Smooth muscle cell (in vitro differentiated cells): ENCODE data around the gene SYCN. TPM values are rescaled to one million over a fixed set of nuclear protein-coding genes. Genes with fewer than 3 reads are reported as not detected.

Source experiments
- DNase-seq: peaks from one replicate; lab custom pipeline; 2025; ENCODE audit not compliant: unreplicated experiment; lab: John Stamatoyannopoulos, UW
- H2AFZ ChIP-seq: fragments of 200-600 bp; sonication (generic); 2 replicates; pipeline ENCODE4 v1.6.0; 2016; ENCODE audit warnings: antibody characterized with exemption, low read depth, mild to moderate bottlenecking
- H3F3A ChIP-seq: fragments of 200-600 bp; sonication (generic); 2 replicates; pipeline ENCODE4 v1.6.0; 2017; ENCODE audit warnings: antibody characterized with exemption, low read depth
- H3K27ac ChIP-seq: fragments of 200-600 bp; sonication (generic); 2 replicates; pipeline ENCODE4 v1.5.1; 2016; ENCODE audit warnings: low read depth, mild to moderate bottlenecking
- H3K27me3 ChIP-seq: fragments of 200-600 bp; sonication (generic); 2 replicates; pipeline ENCODE4 v1.6.1; 2016; ENCODE audit warnings: low read depth, mild to moderate bottlenecking
- H3K36me3 ChIP-seq: fragments of 200-600 bp; sonication (generic); 2 replicates; pipeline ENCODE4 v1.5.1; 2016; ENCODE audit warnings: low read depth
- H3K4me1 ChIP-seq: fragments of 200-600 bp; sonication (generic); 2 replicates; pipeline ENCODE4 v1.5.1; 2016; ENCODE audit warnings: low read depth
- H3K4me2 ChIP-seq: fragments of 200-600 bp; sonication (generic); 2 replicates; pipeline ENCODE4 v1.6.0; 2016; ENCODE audit warnings: mild to moderate bottlenecking
- H3K4me3 ChIP-seq: fragments of 200-600 bp; sonication (generic); 2 replicates; pipeline ENCODE4 v1.5.1; 2016; ENCODE audit warnings: mild to moderate bottlenecking
- H3K79me2 ChIP-seq: fragments of 200-600 bp; sonication (generic); 2 replicates; pipeline ENCODE4 v1.6.0; 2016; ENCODE audit warnings: low read depth, mild to moderate bottlenecking
- H3K9ac ChIP-seq: fragments of 200-600 bp; sonication (generic); 2 replicates; pipeline ENCODE4 v1.6.0; 2016; ENCODE audit warnings: low read depth
- H3K9me3 ChIP-seq: fragments of 200-600 bp; sonication (generic); replicated peaks from 2 replicates; pipeline ENCODE4 v1.5.1; 2016; ENCODE audit warnings: low read depth
- H4K20me1 ChIP-seq: fragments of 200-600 bp; sonication (generic); 2 replicates; pipeline ENCODE4 v1.6.0; 2016; ENCODE audit warnings: low read depth
- WGBS: methylation state at CpG from one replicate; pipeline ENCODE4 v1.1.7; 2016; ENCODE audit warnings: low lambda C conversion rate; 5-methylcytosine and 5-hydroxymethylcytosine counted together
- polyA plus RNA-seq: library from polyadenylated mRNA; unstranded; fragments of >200 nt; fragmentation: Nextera tagmentation; extraction: Ambion mirVana; gene quantifications from 2 replicates; pipeline ENCODE4 v1.2.1, GENCODE V29; 2016
- total RNA-seq: library from RNA; depleted of rRNA; stranded (reverse); fragments of >200 nt; gene quantifications from 2 replicates; pipeline ENCODE4 v1.2.3, GENCODE V29; 2014
- TF ChIP-seq, protein P1 (sequence below): fragments of 200-600 bp; sonication (generic); IDR thresholded peaks from 2 replicates; pipeline ENCODE4 v1.5.1; 2017; ENCODE audit warnings: borderline replicate concordance, mild to moderate bottlenecking, antibody characterized with exemption; ENCODE audit not compliant: insufficient read depth, poor library complexity, severe bottlenecking

SYCN gene
- total and polyA plus RNA-seq, 2 experiments from 2014 or later: not detected

DNA sequence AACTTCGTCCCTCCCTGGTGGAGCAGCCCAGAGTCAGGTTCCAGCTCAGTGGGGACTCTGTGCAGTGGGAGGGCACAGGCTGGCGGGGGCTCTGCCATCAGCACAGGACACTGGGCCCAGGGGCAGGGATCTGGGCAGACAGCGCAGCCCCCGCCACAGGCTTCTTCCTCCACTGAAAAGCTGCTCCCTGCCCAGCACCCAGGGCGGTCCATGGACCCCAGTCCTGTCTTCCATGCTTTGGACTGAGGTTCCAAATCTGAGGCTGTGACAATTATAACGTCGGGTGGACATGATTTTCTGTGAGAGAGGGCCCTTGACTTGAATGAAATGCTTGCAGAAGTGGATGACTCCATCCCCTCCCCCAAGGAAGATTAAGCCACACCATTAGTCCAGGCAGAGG, 28.5 kb downstream of the SYCN start:
- Histone ChIP-seq H3K4me3 (no peak overlapping the region), H3K79me2 (no peaks in the 10 kb centered on the region), H3K27me3 (no peaks in the 10 kb centered on the region), H3F3A (no peaks in the 10 kb centered on the region), H2AFZ (no peak overlapping the region), H3K27ac (no peak overlapping the region), H3K4me1 (no peaks in the 10 kb centered on the region), H3K4me2 (no peak overlapping the region), H3K9me3 (no peaks in the 10 kb centered on the region), H3K9ac (no peak overlapping the region), H3K36me3 (no peaks in the 10 kb centered on the region), H4K20me1 (peaks cover 12% of the 10 kb centered on the region)
- TF ChIP-seq, protein P1, sequence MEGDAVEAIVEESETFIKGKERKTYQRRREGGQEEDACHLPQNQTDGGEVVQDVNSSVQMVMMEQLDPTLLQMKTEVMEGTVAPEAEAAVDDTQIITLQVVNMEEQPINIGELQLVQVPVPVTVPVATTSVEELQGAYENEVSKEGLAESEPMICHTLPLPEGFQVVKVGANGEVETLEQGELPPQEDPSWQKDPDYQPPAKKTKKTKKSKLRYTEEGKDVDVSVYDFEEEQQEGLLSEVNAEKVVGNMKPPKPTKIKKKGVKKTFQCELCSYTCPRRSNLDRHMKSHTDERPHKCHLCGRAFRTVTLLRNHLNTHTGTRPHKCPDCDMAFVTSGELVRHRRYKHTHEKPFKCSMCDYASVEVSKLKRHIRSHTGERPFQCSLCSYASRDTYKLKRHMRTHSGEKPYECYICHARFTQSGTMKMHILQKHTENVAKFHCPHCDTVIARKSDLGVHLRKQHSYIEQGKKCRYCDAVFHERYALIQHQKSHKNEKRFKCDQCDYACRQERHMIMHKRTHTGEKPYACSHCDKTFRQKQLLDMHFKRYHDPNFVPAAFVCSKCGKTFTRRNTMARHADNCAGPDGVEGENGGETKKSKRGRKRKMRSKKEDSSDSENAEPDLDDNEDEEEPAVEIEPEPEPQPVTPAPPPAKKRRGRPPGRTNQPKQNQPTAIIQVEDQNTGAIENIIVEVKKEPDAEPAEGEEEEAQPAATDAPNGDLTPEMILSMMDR: no peak
- 93% methylated on average over 7 of the region's 7 CpGs for WGBS
- no peak for DNase-seq

DNA sequence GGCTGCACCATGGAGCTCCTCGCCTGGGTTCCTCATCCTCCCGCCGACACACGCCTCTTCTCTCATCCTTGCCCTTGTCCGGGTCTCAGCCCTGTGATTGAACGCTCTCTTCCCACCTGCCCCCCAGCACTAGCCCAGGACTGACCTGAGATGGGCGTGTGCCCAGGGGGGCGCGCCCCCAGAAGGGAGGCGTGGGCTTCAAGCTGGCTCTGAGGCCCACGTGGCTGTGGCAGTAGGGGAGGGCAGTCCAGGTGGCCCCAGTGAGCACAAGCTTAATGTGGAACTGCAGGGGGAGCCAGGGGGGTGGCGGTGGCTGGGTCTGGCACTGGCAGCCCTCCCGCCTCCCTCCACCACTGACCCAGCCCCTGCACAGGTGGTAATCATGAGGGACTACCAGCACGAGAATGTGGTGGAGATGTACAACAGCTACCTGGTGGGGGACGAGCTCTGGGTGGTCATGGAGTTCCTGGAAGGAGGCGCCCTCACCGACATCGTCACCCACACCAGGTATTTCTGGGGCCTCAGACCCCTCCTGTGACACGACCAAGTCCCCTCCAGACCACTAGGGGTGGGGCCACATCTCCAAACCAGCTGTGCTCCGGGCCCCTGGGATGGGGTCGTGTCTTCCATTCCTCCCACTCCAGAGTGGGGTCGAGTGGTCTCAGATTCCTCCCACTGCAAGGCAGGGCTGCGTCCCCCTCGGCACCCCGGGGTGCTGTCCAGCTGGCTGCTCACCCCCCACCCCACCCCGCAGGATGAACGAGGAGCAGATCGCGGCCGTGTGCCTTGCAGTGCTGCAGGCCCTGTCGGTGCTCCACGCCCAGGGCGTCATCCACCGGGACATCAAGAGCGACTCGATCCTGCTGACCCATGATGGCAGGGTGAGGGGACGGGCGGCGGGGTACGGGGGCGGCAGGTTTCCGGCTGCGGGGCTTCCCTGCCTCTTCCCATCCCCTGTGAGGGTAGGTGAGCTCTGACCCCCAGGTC, 29.2 kb downstream of the SYCN start:
- TF ChIP-seq, protein P1: no peak
- H3K27me3 ChIP-seq: no peaks in the 10 kb centered on the region
- H3K36me3 ChIP-seq: no peaks in the 10 kb centered on the region
- H3K27ac ChIP-seq: no peak overlapping the region
- H4K20me1 ChIP-seq: peaks cover 17% of the 10 kb centered on the region
- no peaks in the 10 kb centered on the region for H3K4me1 ChIP-seq
- no peak overlapping the region for H2AFZ ChIP-seq
- no peak overlapping the region for H3K9ac ChIP-seq
- no peak overlapping the region for H3K4me2 ChIP-seq
- H3K4me3 ChIP-seq: no peak overlapping the region
- H3K79me2 ChIP-seq: no peaks in the 10 kb centered on the region
- 94% methylated on average over 32 of the region's 43 CpGs for WGBS
- no peak for DNase-seq
- no peaks in the 10 kb centered on the region for H3K9me3 ChIP-seq
- no peaks in the 10 kb centered on the region for H3F3A ChIP-seq

DNA sequence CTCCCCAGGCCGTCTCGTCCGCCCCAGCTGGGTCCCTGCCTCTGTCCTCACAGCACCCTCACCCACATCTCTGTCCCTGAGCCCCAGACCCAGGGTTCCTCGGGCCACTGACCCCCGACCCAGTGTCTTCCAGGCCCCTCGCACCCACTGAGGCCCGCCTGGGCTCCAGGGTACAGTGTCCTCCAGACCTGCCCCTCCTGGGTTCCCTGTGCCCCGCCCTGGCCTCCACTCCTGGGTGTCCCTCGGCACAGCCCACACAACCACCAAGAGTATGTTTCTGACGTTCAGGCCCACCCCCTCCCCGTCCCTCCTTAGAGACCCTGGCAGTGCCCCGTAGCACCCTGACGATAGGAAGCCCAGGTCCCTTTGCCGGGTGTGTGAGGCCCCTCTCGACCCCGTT, 29.9 kb downstream of the SYCN start:
- Histone ChIP-seq H3K9me3 (no peaks in the 10 kb centered on the region), H3K36me3 (no peaks in the 10 kb centered on the region), H3K27me3 (no peaks in the 10 kb centered on the region), H3K4me2 (no peak overlapping the region), H4K20me1 (peaks cover 19% of the 10 kb centered on the region), H2AFZ (no peak overlapping the region), H3K4me3 (no peak overlapping the region), H3K79me2 (no peaks in the 10 kb centered on the region), H3K9ac (no peak overlapping the region), H3K27ac (no peak overlapping the region), H3K4me1 (no peaks in the 10 kb centered on the region), H3F3A (no peaks in the 10 kb centered on the region)
- 97% methylated on average over 11 of the region's 16 CpGs for WGBS
- TF ChIP-seq, protein P1: no peak
- no peak for DNase-seq
